Vagina (tissue), 2 donors: ENCODE measurements around the gene DMD.

Source experiments
- POLR2A ChIP-seq, 2 donors: fragments of 450-650 bp; IDR thresholded peaks; one replicate each; pipeline ENCODE4 v1.6.1; 2017; ENCODE audit warnings: antibody characterized with exemption in 2 of 2, mild to moderate bottlenecking in 2 of 2, moderate library complexity in 2 of 2
- POLR2AphosphoS5 ChIP-seq, 2 donors: sonication (generic); formaldehyde crosslinking; IDR thresholded peaks; one replicate each; pipeline ENCODE4 v1.9.0; 2017; ENCODE audit warnings: antibody characterized with exemption in 2 of 2, mild to moderate bottlenecking in 2 of 2, low read depth in 1 of 2; ENCODE audit not compliant: insufficient read depth in 1 of 2
- TF ChIP-seq, protein P1 (sequence below), 3 experiments: fragments of 450-650 bp in 2 of 3; fragments of 200-600 bp in 1 of 3; sonication (generic) in 1 of 3; IDR thresholded peaks; one replicate each; pipeline ENCODE4 v1.5.1; 2017 to 2019; ENCODE audit warnings: antibody characterized with exemption in 3 of 3, mild to moderate bottlenecking in 2 of 3, moderate library complexity in 2 of 3

DNA sequence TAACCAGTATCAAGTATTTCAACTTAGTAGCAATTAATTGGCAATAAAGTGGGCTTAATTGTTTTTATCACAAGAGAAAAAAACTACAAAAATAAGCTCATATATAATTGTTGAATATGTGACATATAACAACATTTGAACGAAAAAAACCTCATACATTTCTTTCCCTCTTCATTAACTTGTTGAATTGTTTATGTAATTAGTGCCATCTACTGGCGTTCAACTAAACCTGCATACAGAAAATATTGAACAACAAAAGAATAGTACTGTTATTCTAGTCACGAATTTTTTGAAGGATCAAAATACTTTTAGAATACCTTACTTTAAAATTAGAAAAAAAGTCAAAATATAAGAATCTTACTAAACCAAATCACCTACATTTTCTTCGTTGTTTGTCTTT lies 1553.0 kb downstream of the DMD start:
- TF ChIP-seq POLR2A (IDR thresholded peaks at IDR 0.05) (no peak), POLR2AphosphoS5 (IDR thresholded peaks at IDR 0.05; ENCODE audit: insufficient read depth in 1 of 2, low read depth in 1 of 2) (no peak)
- TF ChIP-seq, protein P1, sequence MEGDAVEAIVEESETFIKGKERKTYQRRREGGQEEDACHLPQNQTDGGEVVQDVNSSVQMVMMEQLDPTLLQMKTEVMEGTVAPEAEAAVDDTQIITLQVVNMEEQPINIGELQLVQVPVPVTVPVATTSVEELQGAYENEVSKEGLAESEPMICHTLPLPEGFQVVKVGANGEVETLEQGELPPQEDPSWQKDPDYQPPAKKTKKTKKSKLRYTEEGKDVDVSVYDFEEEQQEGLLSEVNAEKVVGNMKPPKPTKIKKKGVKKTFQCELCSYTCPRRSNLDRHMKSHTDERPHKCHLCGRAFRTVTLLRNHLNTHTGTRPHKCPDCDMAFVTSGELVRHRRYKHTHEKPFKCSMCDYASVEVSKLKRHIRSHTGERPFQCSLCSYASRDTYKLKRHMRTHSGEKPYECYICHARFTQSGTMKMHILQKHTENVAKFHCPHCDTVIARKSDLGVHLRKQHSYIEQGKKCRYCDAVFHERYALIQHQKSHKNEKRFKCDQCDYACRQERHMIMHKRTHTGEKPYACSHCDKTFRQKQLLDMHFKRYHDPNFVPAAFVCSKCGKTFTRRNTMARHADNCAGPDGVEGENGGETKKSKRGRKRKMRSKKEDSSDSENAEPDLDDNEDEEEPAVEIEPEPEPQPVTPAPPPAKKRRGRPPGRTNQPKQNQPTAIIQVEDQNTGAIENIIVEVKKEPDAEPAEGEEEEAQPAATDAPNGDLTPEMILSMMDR (IDR thresholded peaks at IDR 0.05): peak in 1 of 3 experiments; percentile 11
